NCI-H748 treated with DMSO at 0.1 percent for 48 hours (cell line): ENCODE results near the gene CKM.
"Not testable (repeated sequence)": the region's sequence is repeated elsewhere in the genome, so short reads cannot be mapped to it uniquely, and the experiment has no call there.

Source experiments
- DNase-seq: peaks from one replicate; lab custom pipeline; 2025; lab: John Stamatoyannopoulos, UW

CKM gene

GRCh38 chr19:45349126-45349415 is 26.4 kb upstream of the CKM start:
- DNase-seq, result no peak

GRCh38 chr19:45348367-45349125 is 25.9 kb upstream of the CKM start:
- no peak for DNase-seq

GRCh38 chr19:45347570-45348366 is 25.1 kb upstream of the CKM start:
- no peak for DNase-seq

GRCh38 chr19:45346449-45346848 is 23.8 kb upstream of the CKM start:
- no peak for DNase-seq

- DNase-seq, result no peak
These were observed 22.8 kb upstream of the CKM start for GRCh38 chr19:45345506-45345860.

- no peak for DNase-seq
These were observed 22.2 kb upstream of the CKM start for GRCh38 chr19:45344621-45345505.

- DNase-seq, result no peak
These were observed 20.2 kb upstream of the CKM start for GRCh38 chr19:45342911-45343310.

- DNase-seq, result no peak
These were observed 18.3 kb upstream of the CKM start for GRCh38 chr19:45340899-45341453.

GRCh38 chr19:45340232-45340898 is 17.7 kb upstream of the CKM start, which contains the start of gene KLC3:
KLC3 (plus strand) TSS chr19:45340750; CDS start chr19:45345542, 4,792 bp downstream.
- peak; percentile 45 for DNase-seq

GRCh38 chr19:45339629-45340028 is 17.0 kb upstream of the CKM start:
- DNase-seq, result no peak

- DNase-seq, result no peak
These were observed 14.1 kb upstream of the CKM start for GRCh38 chr19:45336696-45337251.

GRCh38 chr19:45334881-45335280 is 12.2 kb upstream of the CKM start:
- DNase-seq, result not testable (repeated sequence)

GRCh38 chr19:45333609-45334303 is 11.1 kb upstream of the CKM start:
- no peak for DNase-seq

- DNase-seq, result no peak
These were observed 8.7 kb upstream of the CKM start for GRCh38 chr19:45331411-45331810.

- DNase-seq, result no peak
These were observed 4.9 kb upstream of the CKM start for GRCh38 chr19:45327404-45328143.

- DNase-seq, result no peak
These were observed 1.8 kb upstream of the CKM start for GRCh38 chr19:45324349-45324907.

- no peak for DNase-seq
These were observed 1.0 kb upstream of the CKM start for GRCh38 chr19:45323671-45324081.

- peak; percentile 65 for DNase-seq
These were observed 364 bp downstream of the CKM start for GRCh38 chr19:45322311-45322710.

GRCh38 chr19:45321848-45322247 is 827 bp downstream of the CKM start:
- DNase-seq, result no peak
